ENCODE results near the gene LRRC4C.

DNA sequence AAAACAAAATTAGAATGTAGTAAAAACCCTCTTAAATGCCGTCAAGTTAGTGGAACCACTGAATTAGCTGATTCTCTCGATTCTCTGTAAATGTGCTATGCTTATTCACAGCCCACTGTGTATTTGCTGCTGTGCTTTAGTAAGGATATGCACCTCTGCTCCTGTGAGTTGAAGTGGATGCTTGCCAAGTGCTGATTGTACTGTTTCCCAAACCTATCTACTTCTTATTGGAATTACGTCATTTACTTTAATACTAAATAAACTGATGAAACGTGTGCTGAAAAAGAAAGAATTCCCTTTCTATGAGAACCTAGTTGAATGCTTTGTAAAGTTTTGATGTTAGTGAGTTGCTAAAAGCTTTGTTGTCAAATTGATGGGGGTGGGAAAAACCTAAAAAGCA lies 158.4 kb downstream of the LRRC4C start:
- TF ChIP-seq, protein P1, sequence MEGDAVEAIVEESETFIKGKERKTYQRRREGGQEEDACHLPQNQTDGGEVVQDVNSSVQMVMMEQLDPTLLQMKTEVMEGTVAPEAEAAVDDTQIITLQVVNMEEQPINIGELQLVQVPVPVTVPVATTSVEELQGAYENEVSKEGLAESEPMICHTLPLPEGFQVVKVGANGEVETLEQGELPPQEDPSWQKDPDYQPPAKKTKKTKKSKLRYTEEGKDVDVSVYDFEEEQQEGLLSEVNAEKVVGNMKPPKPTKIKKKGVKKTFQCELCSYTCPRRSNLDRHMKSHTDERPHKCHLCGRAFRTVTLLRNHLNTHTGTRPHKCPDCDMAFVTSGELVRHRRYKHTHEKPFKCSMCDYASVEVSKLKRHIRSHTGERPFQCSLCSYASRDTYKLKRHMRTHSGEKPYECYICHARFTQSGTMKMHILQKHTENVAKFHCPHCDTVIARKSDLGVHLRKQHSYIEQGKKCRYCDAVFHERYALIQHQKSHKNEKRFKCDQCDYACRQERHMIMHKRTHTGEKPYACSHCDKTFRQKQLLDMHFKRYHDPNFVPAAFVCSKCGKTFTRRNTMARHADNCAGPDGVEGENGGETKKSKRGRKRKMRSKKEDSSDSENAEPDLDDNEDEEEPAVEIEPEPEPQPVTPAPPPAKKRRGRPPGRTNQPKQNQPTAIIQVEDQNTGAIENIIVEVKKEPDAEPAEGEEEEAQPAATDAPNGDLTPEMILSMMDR (conservative IDR thresholded peaks at IDR 0.05; ENCODE audit: low read depth, low read length) = no peak
- no peak for TF ChIP-seq EZH2 (IDR thresholded peaks at IDR 0.05; ENCODE audit: low read length, unreplicated experiment)
